HG03060 (cell line): Measurements from ENCODE around the gene SLC26A8.
"Not testable (repeated sequence)": the region's sequence is repeated elsewhere in the genome, so short reads cannot be mapped to it uniquely, and the experiment has no call there.

Experiments used
- ATAC-seq: cut with Tn5 transposase; IDR thresholded peaks from one replicate; pipeline ENCODE4 v1.9.1; 2021; ENCODE audit warnings: low read depth, moderate number of reproducible peaks; ENCODE audit not compliant: unreplicated experiment

The SLC26A8 gene

DNA sequence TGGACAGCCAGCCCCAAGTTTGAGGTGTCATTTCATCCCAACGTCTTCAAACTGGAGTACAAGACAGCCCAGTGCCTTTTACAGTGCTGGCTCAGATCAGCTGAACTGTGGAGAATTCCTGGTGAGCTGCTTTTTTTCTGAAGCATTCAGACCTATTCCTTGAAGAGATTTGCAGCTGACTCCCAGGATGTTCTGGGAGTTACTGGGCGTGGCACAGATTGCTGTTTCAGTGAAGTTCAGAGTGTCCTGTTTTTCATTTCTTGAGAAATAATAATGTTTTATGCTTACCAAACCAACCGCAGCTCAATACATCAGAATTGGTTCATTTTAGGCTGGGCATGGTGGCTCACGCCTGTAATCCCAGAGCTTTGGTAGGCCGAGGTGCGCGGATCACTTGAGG, 70.1 kb downstream of the SLC26A8 start:
- ATAC-seq = no peak

- ATAC-seq = no peak
These were observed 75.7 kb downstream of the SLC26A8 start for GRCh38 chr6:35948725-35949124.

GRCh38 chr6:35945650-35946025, 78.8 kb downstream of the SLC26A8 start:
- no peak for ATAC-seq

DNA sequence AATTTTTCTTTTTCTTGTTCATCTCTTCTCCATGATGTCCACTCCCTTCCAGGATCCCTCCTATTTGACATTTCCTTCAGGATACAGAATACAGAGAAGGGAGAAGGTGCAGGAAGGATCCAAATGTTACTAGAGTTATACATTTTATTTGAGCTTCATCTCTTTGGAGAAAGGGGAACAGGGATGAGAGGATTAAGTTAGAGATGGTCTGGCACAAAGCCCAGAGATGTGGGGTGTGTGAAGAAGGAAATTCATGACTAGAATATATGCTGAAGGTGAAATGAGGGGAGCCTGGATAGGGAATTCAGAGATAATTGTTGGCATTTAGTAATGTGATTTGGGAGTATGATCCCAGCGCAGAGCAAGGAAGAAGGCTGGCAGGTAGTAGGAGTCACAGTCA, 81.1 kb downstream of the SLC26A8 start:
- ATAC-seq = no peak

- ATAC-seq = no peak
These were observed 82.1 kb downstream of the SLC26A8 start for GRCh38 chr6:35942355-35942754.

GRCh38 chr6:35941170-35941569, 83.3 kb downstream of the SLC26A8 start:
- ATAC-seq = not testable (repeated sequence)

DNA sequence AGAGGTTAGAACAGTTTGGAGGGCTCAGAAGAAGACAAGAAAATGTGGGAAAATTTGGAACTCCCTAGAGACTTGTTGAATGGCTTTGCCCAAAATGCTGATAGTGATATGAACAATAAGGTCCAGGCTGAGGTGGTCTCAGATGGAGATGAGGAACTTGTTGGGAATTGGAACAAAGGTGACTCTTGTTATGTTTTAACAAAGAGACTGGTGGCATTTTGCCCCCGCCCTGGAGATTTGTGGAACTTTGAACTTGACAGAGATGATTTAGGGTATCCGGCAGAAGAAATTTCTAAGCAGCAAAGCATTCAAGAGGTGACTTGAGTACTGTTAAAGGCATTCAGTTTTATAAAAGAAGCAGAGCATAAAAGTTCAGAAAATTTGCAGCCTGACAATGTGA, 84.4 kb downstream of the SLC26A8 start:
- ATAC-seq = not testable (repeated sequence)

DNA sequence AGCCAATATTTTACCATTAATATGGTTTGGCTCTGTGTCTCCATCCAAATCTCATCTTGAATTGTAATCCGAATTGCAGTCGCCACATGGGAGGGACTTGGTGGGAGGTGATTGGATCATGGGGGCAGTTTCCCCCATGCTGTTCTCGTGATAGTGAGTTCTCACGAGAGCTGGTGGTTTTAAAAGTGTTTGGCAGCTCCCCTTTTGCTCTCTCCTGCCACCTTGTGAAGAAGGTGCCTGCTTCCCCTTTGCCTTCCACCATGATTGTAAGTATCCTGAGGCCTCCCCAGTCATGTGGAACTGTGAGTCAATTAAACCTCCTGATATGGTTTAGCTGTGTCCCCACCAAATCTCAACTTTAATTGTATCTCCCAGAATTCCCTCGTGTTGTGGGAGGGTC, 85.2 kb downstream of the SLC26A8 start:
- ATAC-seq = not testable (repeated sequence)

GRCh38 chr6:35936681-35937359, 87.6 kb downstream of the SLC26A8 start:
- ATAC-seq = no peak

- ATAC-seq = no peak
These were observed 89.0 kb downstream of the SLC26A8 start for GRCh38 chr6:35935469-35935868.

- ATAC-seq = no peak
These were observed 90.6 kb downstream of the SLC26A8 start for GRCh38 chr6:35933844-35934243.

GRCh38 chr6:35931873-35932272, 92.6 kb downstream of the SLC26A8 start:
- not testable (repeated sequence) for ATAC-seq

DNA sequence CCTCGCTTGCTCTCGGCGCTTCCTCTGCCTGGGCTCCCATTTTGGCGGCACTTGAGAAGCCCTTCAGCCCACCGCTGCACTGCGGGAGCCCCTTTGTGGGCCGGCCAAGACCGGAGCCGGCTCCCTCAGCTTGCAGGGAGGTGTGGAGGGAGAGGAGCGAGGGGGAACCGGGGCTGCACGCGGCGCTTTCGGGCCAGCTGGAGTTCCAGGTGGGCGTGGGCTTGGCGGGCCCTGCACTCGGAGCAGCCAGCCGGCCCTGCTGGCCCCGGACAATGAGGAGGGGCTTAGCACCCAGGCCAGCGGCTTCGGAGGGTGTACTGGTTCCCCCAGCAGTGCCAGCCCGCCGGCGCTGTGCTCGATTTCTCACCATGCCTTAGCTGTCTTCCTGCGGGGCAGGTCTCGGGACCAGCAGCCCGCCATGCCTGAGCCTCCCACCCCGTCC, 93.3 kb downstream of the SLC26A8 start:
- no peak for ATAC-seq

GRCh38 chr6:35929601-35930000, 94.8 kb downstream of the SLC26A8 start:
- ATAC-seq = no peak

- no peak for ATAC-seq
These were observed 97.8 kb downstream of the SLC26A8 start for GRCh38 chr6:35926509-35927215.

DNA sequence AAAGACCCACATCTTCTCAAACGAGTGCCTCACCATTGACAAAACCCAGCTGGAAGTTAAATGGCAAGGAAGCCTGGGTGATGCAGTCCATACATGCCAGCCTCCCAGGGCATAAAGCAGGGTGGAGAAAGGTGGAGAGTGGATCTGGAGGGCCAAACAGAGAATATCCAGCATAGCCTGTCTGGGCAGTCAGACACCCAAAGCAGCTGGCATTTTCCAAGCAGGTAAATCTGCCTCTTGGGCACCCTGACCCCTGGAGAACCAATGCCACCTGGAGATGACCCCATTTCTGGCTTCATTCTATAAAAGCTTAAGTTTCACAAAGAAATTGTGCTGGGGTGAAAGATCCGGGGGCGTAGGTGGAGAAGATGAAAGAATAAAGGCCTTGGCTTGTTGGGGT, 98.5 kb downstream of the SLC26A8 start:
- no peak for ATAC-seq

DNA sequence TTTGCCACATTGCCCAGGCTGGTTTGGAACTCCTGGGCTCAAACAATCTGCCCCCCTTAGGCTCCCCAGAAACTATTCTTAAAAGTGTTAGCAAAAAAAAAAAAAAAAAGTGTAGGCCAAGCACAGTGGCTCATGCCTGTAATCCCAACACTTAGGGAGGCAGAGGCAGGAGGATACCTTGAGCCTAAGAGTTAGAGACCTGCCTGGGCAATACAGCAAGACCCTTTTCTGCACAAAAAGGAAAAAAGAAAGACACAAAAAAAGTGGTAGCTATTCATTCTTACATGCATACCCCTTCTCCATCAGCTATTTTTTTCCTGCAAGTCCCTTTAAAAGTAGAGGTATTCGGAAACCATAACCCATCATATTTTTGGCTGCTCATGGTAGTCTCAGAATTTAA, 100.3 kb downstream of the SLC26A8 start:
- no peak for ATAC-seq

DNA sequence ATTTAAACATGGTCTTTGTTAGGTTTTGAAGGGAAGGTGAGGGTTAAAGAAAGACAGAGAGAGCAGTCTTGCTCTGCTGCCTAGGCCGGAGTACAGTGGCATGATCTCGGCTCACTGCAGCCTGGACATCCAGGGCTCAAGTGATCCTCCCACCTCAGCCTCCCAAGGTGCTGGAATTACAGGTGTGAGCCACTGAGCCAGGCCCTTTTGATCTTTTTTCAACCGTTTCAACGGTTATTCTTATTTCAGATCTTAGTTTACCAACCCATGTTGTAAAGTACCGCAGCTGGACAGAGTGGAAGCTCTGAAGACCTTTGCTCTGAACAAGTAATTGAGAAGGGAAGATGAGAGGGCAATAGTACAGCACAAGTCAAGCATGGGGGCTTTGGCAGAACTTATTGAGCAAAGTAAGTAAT, 102.3 kb downstream of the SLC26A8 start:
- ATAC-seq = no peak

DNA sequence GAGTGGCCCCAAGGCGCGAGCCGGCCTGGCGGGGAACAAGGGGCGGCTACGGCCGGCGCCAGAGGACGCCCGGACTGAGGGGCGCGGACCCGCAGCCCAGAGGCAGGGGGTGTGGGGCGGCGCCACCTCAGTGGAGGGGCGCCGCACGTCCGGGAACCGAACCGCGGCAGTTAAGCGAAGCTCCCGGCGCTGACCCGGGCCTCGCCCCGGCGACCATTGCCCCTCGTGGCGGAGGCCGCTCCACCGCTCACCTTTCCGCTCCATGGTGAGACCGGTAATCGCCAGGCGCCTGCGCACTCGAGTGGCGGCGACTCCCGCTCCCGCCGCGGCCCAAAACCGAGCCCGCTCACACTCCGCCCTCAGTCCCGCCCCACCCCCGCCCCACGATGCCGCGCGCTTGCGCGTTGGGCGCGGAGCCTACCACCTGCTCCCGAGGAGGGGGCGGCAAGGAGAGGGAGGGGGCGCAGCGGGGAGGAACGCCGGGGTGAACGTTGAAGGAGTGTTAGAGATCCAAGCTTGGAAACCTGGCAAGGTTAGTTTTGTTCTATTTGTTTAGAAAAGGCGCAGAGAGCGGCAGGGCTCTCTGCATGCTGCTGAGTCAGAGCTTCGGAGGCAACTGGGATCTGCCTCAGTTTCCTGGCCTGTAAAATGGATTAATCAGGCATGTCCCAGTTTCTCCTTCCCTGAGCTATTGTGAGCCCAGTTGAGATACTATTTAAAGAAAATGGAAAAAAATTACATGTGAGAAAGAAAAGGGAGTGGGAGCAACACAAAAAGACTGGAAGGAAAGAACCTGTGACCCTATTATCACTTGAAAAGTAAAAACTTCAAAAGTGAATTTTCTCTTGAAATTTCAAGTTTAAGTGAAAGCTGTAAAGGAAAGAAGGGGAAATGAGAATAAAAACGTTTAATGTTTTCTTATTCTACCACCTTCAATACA, 103.4 kb downstream of the SLC26A8 start, which contains the start of gene SRPK1:
Gene SRPK1 (minus strand): TSS at position 306 of the 940 bp plus-strand sequence. CDS start 42 bp downstream, at position 264.
- ATAC-seq = no peak

- no peak for ATAC-seq
These were observed 104.4 kb downstream of the SLC26A8 start for GRCh38 chr6:35919827-35920751.
